ENCODE measurements around the gene COMMD3. TPM values are rescaled to one million over a fixed set of nuclear protein-coding genes. Genes with fewer than 3 reads are reported as not detected.

The COMMD3 gene
- polyA plus RNA-seq, 3 donors, result 91.7 to 99.9 (median 95.8) TPM

DNA sequence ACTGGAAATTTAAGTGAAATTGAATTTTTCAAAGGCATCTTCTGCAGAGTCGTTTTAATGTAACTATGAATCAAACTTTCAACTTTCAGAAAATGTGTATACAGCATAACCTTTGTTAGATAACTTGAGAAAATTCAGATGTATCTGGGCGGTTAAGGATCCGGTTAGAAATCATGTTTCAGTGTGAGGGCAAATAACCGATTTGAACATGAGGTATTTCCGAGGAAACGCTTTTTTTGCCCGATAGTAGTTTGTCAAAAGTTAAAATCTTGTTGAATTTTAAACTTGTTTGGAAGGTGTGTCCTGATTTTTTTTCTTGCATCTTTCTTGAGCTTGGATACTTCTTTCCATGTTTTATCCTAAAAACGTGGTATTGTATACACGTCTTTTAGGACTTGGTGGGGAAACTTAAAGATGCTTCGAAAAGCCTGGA, 3.4 kb downstream of the COMMD3 start:
- DNase-seq (ENCODE audit: low read depth in 3 of 3, low spot score in 2 of 3), result no peak

DNA sequence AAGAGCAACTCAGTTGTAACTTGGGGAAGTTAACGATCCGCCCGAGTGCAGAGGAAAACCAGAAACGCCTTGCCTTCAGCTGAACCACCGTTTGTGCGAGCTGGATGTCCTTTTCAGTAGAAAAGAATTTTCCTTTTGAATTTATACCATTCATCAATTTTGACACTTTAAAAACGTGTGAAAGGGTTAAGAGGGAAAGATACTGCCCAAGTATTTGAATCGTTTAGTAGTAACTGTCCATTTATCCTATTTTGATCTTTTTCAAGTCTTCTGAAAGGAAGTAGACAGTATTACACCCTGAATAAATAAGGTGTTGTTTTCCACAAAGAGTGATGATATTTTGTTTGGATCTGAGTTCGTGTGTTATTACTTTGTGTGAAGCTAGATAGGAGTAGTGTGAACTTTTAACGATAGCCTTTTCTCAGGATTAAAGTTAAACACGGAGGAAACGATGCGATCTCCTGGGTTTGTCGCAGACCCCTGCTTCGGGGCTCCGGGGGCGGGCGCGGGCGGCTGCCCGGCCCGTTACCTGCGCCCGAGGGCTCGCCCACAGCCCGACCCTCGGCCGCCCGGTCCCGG, 3.9 kb downstream of the COMMD3 start:
- DNase-seq (ENCODE audit: low read depth in 3 of 3, low spot score in 2 of 3), result no peak

DNA sequence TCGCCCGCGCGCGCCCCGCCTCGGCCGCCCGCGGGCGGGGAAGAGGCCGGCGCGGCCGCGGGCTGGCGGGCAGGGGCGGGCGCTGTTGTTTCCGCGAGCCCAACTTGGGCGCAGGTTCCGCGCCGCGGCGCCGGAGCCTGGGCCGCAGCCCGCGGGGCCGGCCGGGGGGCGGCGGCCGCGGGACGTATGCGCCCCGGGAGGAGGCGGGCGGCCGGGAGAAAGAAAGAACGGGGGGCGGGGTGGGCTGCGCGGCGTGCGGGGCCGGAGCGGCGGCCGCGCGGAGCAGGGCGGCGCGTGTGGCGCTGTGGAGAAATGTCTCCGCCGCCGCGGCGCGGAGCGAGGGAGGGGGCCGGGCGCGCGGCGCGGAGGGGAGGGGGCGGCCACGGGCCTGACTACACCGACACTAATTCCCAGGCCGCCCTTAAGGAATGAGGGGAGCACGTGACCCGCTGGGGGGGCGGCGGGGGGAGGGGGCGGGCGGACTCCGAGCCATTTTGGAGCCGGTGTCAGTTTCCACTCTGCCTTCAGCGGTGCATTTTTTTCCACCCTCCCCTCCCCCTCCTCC, 4.5 kb downstream of the COMMD3 start, which contains the start of gene BMI1:
Gene BMI1 (plus strand): TSS at position 509 of the 565 bp plus-strand sequence. CDS start 5,351 bp downstream, outside the sequence.
- no peak for DNase-seq (ENCODE audit: low read depth in 3 of 3, low spot score in 2 of 3)

DNA sequence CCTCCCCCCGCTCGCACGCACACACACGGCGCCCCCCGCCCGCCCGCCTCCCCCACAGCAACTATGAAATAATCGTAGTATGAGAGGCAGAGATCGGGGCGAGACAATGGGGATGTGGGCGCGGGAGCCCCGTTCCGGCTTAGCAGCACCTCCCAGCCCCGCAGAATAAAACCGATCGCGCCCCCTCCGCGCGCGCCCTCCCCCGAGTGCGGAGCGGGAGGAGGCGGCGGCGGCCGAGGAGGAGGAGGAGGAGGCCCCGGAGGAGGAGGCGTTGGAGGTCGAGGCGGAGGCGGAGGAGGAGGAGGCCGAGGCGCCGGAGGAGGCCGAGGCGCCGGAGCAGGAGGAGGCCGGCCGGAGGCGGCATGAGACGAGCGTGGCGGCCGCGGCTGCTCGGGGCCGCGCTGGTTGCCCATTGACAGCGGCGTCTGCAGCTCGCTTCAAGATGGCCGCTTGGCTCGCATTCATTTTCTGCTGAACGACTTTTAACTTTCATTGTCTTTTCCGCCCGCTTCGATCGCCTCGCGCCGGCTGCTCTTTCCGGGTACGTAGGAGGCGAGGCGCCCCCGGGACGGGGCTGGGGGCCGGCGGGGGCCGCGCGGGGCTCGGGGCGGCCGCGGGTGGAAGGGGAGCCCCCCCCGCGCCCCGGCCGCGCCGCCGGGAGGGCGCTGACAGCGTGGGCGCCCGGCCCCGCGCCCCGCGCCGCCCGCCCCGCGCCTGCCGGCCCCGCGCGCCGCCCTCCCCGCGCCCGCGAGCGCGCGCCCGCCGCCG, 5.2 kb downstream of the COMMD3 start:
- DNase-seq (ENCODE audit: low read depth in 3 of 3, low spot score in 2 of 3), result no peak

DNA sequence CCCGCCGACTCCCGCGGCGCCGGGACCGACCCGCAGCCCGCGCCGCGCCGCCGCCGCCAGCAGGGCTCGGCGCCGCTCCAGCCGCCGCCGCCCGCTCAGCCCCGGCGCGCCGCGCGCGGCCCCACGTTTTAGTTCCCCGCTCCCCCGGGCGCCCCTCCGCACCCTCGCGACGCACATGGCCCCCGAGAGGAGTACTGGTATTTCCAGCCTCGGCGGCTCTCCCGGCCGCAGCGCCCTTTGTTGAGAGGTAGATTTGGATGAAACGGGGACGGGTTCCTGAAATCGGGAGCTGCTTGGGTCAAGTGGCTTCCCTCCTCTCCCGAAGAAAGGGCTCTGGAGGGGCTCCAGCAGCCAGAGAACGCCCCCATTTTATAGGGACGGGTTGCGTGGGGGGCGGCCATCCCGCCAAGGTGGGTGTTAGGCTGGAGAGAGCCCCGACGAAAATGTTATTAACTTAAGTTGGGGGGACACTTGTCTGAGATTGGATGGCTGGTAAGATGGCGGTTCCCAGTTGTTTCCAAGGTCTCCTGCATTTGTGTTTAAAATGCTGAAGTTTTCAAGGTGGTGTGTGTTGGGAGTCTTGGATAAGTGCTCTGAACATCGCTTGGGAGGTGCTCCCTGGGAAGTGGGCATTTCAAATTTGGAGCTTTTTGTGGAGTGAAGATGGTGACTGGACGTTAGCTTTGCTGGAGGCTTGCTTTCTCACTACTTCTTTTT, 5.9 kb downstream of the COMMD3 start:
- DNase-seq (ENCODE audit: low read depth in 3 of 3, low spot score in 2 of 3), result no peak

DNA sequence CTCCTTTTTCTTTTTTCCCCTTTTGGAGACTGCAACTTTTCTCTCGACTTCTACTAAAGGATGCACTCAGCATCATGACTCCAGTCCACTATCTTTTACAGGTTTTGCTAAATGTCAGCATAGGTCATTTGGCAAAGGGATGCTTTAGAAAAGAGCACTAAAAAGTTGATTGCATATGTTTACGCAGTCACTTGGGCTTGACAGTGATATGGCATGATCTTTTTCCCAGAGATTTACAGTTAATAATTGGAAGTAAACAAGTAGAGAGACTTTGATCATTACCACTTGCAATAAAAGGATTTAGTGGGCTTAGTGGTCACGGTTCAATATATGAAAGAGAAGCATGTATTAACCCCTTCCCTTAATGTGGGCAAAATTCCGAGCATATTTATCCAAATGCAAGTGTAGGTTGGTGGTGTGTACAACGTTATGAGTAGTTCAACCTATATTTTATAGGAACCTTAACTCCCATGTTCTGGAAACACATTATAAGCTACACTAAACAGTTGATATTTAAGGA, 6.5 kb downstream of the COMMD3 start:
- no peak for DNase-seq (ENCODE audit: low read depth in 3 of 3, low spot score in 2 of 3)

DNA sequence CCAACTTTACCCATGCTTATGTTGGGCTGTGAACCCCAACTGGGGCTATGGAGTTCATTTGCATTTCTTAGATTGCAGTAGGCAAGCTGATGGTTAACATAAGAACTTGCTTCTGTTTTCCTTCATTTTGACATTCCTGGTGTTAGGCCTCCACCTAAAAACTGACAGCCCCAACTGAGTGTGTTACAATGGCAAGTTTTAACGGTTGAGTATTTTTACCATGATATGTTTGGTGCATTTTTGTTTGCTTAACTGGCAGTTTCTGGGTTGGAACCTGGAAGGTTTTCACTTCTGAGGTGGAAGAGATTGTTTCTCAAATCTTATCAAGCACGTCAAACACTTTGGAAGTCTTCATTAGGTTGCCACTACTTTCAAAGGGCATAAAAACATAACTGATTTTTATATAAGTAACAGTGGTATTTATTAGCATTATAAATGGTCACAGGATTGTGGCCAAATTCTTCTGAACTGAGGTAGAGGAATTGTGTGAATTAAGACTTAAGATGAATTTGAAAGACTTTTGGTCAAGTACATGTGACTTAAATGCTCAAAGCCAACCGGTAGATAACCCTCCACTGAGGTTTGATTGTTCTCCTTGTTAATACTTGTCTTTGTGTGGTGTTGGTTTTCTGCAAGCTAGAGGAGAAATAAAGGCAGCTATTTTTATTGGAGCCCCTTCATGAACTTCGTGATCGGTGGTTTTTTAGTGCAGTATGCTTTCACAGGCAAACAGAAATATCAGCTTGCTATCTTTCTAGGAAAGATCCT, 7.5 kb downstream of the COMMD3 start:
- DNase-seq (ENCODE audit: low read depth in 3 of 3, low spot score in 2 of 3), result no peak

DNA sequence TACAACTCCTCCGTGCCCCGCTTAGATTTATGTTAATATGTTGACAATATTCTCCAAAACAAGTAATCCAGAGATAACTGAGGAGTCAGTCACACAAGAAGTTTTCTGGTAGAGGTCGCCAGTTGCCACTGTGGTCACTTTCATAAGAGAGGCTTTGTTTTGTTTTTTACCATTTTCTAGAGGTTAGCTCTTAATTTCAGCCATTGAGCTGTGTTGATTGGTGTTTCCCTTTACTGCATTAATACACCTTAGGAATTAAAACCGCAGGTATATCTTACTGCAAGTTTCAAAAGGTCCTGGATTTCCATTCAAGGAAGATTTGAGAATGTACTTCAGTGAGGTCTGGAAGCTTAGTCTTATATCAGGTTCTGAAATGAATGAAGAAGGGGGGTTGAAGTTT, 8.2 kb downstream of the COMMD3 start:
- DNase-seq (ENCODE audit: low read depth in 3 of 3, low spot score in 2 of 3), result no peak

DNA sequence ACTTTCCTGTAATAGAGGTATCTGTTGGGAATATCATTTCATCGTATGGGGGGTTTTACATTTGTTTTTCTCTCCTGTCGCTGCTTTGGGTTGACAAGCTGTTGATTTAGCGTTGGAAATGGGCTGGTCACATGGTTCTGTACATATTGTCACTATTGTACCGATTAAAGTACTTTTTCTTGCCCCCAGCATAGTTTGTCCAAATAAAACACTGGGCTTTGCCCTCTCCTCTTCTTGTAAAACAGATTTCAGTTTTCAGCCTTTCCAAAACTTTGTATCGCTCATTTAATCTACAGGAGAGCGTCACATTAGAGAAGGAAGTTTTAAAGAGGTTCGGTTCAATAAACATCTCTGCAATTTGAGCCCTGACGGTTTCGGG, 8.7 kb downstream of the COMMD3 start:
- DNase-seq (ENCODE audit: low read depth in 3 of 3, low spot score in 2 of 3), result no peak

DNA sequence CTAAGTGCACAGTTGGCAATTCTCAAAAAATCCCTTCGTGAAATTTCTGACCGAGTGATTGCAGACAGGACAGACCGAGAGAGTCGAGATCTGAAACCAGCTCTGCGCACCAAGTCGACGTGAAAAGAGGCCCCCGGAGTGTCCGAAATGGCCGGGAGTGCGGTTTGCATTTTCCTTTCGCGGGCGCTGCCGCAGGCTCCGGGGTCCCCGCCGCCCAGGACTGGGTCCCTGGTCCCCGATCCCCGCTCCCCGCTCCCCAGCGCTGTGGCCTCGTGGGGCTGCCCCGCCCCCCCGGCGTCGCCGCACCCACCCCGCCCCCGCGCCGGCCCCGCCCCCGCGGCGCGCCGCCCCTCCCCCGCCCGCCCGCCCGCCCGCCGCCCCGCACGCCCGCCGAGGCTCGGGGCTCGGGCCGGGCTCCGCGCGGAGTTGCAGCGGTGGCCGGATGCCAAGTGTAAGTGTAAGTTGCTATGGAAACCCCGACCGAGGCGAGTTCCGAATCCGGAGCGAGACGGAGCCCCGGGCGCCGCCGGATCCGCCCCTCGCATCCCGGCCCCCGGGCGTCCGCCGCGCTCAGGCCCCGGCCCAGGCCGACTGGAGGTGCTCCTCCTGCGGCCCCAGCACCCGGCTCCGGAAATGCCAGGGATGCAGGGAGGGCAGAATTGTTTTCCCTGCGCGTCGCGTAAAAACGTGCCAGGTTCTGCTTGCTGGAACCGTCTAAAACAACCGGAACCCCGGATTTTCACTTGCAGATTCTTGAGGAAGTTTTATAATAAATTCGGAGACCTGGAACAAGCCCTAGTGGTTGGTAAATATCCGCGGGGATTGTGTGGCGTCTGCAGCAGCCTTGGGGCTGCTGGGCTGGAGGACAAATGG, 9.3 kb downstream of the COMMD3 start:
- DNase-seq (ENCODE audit: low read depth in 3 of 3, low spot score in 2 of 3), result no peak

DNA sequence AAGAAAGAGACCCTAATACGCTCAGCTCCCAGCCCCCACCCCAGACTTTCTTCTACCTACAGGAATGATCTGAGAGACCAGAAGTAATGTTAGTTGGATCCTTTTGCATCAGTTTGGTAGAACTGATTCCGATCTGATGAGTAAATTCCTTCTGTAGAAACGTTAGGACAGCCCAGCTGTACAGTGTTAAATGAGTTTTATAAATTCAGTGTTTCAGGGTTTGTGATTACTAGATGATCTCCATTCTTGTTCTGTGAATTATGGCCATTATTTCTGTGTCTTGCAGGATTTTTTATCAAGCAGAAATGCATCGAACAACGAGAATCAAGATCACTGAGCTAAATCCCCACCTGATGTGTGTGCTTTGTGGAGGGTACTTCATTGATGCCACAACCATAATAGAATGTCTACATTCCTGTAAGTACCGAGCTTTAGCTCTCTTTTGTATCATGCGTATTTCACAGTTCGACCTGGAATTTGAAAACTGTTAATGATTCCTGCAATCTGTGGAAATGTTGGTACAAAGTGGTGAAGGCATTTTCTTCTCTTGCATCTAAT, 10.0 kb downstream of the COMMD3 start:
- DNase-seq (ENCODE audit: low read depth in 3 of 3, low spot score in 2 of 3), result no peak

DNA sequence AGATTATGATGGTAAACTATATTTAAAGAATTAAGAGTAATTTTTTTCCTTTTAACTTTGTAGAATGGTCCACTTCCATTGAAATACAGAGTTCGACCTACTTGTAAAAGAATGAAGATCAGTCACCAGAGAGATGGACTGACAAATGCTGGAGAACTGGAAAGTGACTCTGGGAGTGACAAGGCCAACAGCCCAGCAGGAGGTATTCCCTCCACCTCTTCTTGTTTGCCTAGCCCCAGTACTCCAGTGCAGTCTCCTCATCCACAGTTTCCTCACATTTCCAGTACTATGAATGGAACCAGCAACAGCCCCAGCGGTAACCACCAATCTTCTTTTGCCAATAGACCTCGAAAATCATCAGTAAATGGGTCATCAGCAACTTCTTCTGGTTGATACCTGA, 13.0 kb downstream of the COMMD3 start:
- DNase-seq (ENCODE audit: low read depth in 3 of 3, low spot score in 2 of 3), result no peak

DNA sequence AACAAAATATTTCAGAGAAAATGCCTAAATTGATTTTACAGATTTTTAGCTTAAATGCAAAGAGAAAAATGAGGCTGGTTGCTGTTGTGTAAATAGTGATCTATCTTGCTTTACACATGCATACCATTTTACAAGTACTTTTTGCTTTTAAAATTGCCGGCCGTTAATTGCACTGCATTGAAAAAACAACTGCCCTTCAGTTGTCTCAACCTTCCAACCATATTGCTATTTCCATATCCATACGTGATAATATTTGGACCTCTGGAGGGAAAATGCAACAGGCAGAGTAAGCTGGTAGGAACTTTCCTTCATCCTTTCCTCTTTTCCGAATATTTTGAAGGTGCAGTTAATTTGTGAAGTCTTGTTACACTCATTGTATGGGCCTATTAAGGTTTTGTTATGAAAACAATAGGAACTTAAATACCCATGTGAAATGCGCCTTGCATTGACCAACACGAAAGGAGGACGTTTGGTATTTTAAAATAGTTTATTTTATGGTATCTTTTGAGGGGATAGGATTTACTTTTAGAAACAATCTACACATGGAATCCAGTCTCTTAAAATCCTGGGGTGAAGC, 16.0 kb downstream of the COMMD3 start:
- DNase-seq (ENCODE audit: low read depth in 3 of 3, low spot score in 2 of 3), result no peak

DNA sequence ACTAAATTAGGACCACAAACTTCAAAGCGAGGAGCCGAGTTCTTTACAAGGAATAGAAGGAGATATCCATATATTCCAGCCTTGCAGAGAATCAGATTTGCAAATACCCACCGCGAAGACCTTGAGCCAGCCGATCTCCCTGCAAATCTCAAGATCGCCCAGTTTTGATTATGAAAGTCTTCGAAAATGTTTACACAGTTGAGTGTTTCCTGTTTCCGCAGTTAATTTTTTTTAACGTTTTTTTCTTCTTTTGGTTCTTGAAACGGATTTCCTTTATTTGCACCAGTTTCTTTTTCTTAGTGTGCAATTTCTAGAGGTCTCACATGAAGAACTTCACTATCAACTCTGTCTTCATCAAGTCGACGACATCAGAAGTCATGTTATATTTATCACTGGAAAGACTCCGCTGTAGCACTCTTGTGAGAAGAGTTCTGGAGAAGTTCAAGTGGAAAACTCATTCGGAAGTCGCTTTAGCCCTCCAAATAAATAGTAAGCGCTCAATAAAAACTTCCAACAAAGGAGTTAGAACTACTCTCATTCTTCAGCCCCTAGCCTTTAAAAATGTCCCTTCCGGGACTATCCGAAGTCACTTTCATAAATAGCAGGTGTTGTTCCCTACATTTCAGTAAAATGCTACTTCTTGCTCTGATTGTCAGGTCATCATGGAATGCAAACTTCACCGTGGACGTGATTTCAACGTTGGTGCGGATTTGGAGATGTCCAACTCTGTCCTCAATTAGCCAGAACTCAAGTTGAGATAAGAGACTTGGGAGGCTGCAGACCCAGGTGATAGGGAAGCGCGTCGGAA, 17.2 kb downstream of the COMMD3 start:
- no peak for DNase-seq (ENCODE audit: low read depth in 3 of 3, low spot score in 2 of 3)

DNA sequence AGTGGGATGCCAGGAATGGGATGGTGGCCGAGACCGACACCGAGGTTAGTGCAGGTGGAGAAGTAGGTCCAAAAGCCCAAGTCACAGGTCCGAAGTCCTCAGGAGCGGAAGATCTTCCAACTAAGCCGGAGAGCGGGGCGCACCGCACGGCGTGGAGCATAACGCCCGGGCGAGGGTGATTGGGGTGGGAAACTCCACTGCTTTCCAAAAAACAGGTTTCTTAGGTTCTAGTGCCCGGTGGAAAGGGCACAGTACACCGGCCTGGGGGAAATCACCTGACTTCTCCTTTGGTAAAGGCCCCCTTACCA, 17.7 kb downstream of the COMMD3 start:
- no peak for DNase-seq (ENCODE audit: low read depth in 3 of 3, low spot score in 2 of 3)

DNA sequence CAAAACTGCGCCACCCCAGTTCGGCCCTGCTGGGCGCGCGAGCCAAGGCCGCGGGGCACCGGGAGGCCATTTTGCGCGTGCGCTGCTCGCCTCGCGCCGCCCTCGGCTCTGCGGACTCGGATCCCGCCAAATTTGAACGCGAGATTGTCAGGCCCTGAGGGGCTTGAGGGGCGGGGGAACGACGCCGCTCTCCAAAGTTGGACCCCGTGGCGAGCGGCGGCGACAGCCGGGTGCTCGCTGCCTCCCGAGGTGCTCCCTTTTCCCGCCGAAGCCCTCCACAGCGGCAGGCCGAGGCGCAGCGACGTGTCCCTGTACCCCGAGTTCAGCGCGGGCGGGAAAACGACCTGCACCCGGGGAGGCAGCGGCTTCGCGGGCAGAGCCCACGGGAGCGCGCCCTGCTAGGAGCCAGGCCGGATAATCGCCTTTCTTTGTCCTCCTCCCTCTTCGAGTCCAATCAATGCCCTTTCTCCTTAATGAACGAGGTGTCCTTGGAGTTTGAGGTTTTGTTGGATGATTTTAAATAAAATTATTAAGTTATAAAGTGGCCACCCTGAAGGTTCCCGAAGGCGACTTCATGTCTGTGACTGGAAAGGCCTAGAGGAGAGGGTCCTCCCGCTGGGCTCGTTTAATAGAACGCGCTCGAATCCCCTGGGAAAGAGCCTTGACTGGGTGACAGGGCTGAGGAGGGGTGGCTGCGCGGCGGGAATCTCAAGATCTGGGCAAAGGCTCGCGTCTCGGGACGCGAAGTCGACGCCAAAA, 18.4 kb downstream of the COMMD3 start:
- DNase-seq (ENCODE audit: low read depth in 3 of 3, low spot score in 2 of 3), result no peak

DNA sequence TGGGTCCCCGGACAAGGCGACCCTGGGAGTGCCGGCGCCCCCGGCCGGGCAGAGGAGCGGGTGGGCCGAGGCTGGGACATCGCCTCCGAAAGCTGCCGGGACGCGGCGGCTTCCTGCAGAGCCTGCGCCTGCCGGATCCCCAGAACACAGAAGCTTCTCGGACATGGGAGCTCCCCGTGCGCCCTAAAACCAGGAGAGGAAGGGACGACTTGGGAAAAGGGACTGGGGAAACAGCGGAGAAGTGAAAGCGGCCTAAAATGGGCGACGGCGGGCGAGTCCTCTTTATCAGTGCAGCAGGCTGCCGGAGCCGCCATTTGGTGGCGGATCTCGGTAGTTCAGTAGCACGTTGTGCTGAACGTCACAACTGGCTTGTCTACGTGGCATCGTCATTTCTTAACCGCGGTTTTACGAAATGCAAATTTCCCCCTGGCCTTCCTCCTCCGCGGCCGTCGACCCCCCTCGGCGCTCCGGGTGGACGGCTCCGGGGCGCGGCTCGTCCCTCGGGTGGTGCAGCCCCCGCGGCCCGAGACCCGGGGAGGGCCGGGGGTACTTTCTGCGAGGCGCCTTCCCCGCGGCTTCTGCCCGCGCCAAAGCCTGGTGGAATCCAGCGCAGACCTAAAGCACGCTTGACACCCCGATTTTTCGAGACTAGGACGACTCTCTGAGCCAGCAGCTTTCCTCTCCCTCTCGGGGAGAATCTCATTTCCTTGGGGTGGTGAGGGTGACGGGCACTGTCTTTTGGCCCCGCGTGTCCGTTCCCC, 19.2 kb downstream of the COMMD3 start:
- DNase-seq (ENCODE audit: low read depth in 3 of 3, low spot score in 2 of 3), result no peak
